Mesodermal cell (in vitro differentiated cells): ENCODE data around the gene ZNF764.
A peak's percentile ranks its signal among the peaks of the same experiment; 100 is the strongest.

Experiments used
- H3K27ac ChIP-seq: 2 replicates; pipeline ENCODE4 v1.7.0; 2013; ENCODE audit warnings: mild to moderate bottlenecking, low read depth, low read length, moderate library complexity; ENCODE audit not compliant: severe bottlenecking
- H3K36me3 ChIP-seq: 2 replicates; pipeline ENCODE4 v1.7.1; 2013; ENCODE audit warnings: mild to moderate bottlenecking, low read length, moderate library complexity; ENCODE audit not compliant: control insufficient read depth, insufficient read depth
- H3K4me1 ChIP-seq: one replicate; pipeline ENCODE4 v1.7.1; 2013; ENCODE audit warnings: mild to moderate bottlenecking, low read length; ENCODE audit not compliant: insufficient read depth, control insufficient read depth, poor library complexity, severe bottlenecking
- H3K4me3 ChIP-seq: 2 replicates; pipeline ENCODE4 v1.7.0; 2013; ENCODE audit warnings: low read length, control low read depth, mild to moderate bottlenecking; ENCODE audit not compliant: insufficient read depth, poor library complexity, severe bottlenecking; ENCODE audit errors: extremely low read depth
- H3K9me3 ChIP-seq: 2 replicates; pipeline ENCODE4 v1.7.1; 2013; ENCODE audit warnings: mild to moderate bottlenecking, low read length, moderate library complexity; ENCODE audit not compliant: control insufficient read depth
- WGBS, 2 experiments: methylation state at CpG; one replicate each; pipeline ENCODE4 v1.1.5; 2013; ENCODE audit warnings: missing lambda C conversion rate in 2 of 2; ENCODE audit not compliant: insufficient coverage in 2 of 2; 5-methylcytosine and 5-hydroxymethylcytosine counted together

Gene ZNF764

GRCh38 chr16:30558789-30559377 is 709 bp upstream of the ZNF764 start:
- Histone ChIP-seq H3K4me1 (peaks cover 6% of the 10 kb centered on the region), H3K9me3 (peaks cover 3% of the 10 kb centered on the region), H3K27ac (peak overlapping the region; percentile 95), H3K4me3 (no peak overlapping the region), H3K36me3 (peaks cover 28% of the 10 kb centered on the region)
- WGBS, 2 experiments: 95 to 96% methylated on average over 14 to 20 of the region's 21 CpGs

- Histone ChIP-seq H3K9me3 (peaks cover 3% of the 10 kb centered on the region), H3K36me3 (peaks cover 39% of the 10 kb centered on the region), H3K4me1 (peaks cover 11% of the 10 kb centered on the region), H3K27ac (peak overlapping the region; percentile 95), H3K4me3 (peak overlapping the region; percentile 68)
- WGBS, 2 experiments: 5% methylated on average over 11 to 16 of the region's 17 CpGs
Observed at GRCh38 chr16:30557707-30557956, 542 bp downstream of the ZNF764 start.

GRCh38 chr16:30556125-30556473 is 2.1 kb downstream of the ZNF764 start:
- H3K4me1 ChIP-seq: peaks cover 11% of the 10 kb centered on the region
- WGBS, 2 experiments: 83 to 95% methylated on average over 5 to 10 of the region's 10 CpGs
- H3K9me3 ChIP-seq: peaks cover 3% of the 10 kb centered on the region
- H3K27ac ChIP-seq: no peak overlapping the region
- no peak overlapping the region for H3K4me3 ChIP-seq
- peaks cover 42% of the 10 kb centered on the region for H3K36me3 ChIP-seq

GRCh38 chr16:30555315-30556124 is 2.7 kb downstream of the ZNF764 start:
- WGBS, 2 experiments: 98% methylated on average over 62 to 65 of the region's 69 CpGs
- Histone ChIP-seq H3K36me3 (peaks cover 42% of the 10 kb centered on the region), H3K4me3 (no peak overlapping the region), H3K4me1 (peaks cover 11% of the 10 kb centered on the region), H3K27ac (no peak overlapping the region), H3K9me3 (peaks cover 3% of the 10 kb centered on the region)

- WGBS, 2 experiments: 95 to 97% methylated on average over 16 of the region's 18 CpGs
- H3K4me1 ChIP-seq: peaks cover 11% of the 10 kb centered on the region
- H3K9me3 ChIP-seq: peaks cover 3% of the 10 kb centered on the region
- peaks cover 42% of the 10 kb centered on the region for H3K36me3 ChIP-seq
- no peak overlapping the region for H3K27ac ChIP-seq
- H3K4me3 ChIP-seq: no peak overlapping the region
Observed at GRCh38 chr16:30554557-30555314, 3.4 kb downstream of the ZNF764 start.

- 92% methylated on average over 2 of the region's 2 CpGs; no CpG with 5 or more reads in 1 of the 2 experiments for WGBS, 2 experiments
- H3K9me3 ChIP-seq: no peaks in the 10 kb centered on the region
- peaks cover 42% of the 10 kb centered on the region for H3K36me3 ChIP-seq
- peaks cover 19% of the 10 kb centered on the region for H3K4me1 ChIP-seq
- no peak overlapping the region for H3K4me3 ChIP-seq
- no peak overlapping the region for H3K27ac ChIP-seq
Observed at GRCh38 chr16:30553393-30553899, 4.7 kb downstream of the ZNF764 start.

- Histone ChIP-seq H3K4me1 (peaks cover 21% of the 10 kb centered on the region), H3K9me3 (no peaks in the 10 kb centered on the region), H3K27ac (no peak overlapping the region), H3K4me3 (no peak overlapping the region), H3K36me3 (peaks cover 42% of the 10 kb centered on the region)
- 90 to 93% methylated on average over 4 of the region's 4 CpGs for WGBS, 2 experiments
Observed at GRCh38 chr16:30552956-30553355, 5.2 kb downstream of the ZNF764 start.

GRCh38 chr16:30551781-30552180 is 6.4 kb downstream of the ZNF764 start:
- no peak overlapping the region for H3K27ac ChIP-seq
- peaks cover 42% of the 10 kb centered on the region for H3K36me3 ChIP-seq
- no peak overlapping the region for H3K4me3 ChIP-seq
- H3K9me3 ChIP-seq: no peaks in the 10 kb centered on the region
- H3K4me1 ChIP-seq: peaks cover 21% of the 10 kb centered on the region
- 88 to 100% methylated on average over 3 of the region's 3 CpGs for WGBS, 2 experiments

- whole genome bisulfite sequencing, 2 experiments: 76 to 88% methylated on average over 6 to 7 of the region's 8 CpGs
- Histone ChIP-seq H3K36me3 (peaks cover 12% of the 10 kb centered on the region), H3K9me3 (no peaks in the 10 kb centered on the region), H3K4me1 (peaks cover 15% of the 10 kb centered on the region), H3K27ac (peak overlapping the region; percentile 74), H3K4me3 (no peak overlapping the region)
Observed at GRCh38 chr16:30548416-30549253, 9.5 kb downstream of the ZNF764 start.

GRCh38 chr16:30546115-30546514 is 12.1 kb downstream of the ZNF764 start:
- Histone ChIP-seq H3K4me3 (no peak overlapping the region), H3K4me1 (peaks cover 33% of the 10 kb centered on the region), H3K36me3 (no peaks in the 10 kb centered on the region), H3K27ac (no peak overlapping the region), H3K9me3 (no peaks in the 10 kb centered on the region)
- WGBS, 2 experiments: 93 to 95% methylated on average over 7 to 8 of the region's 8 CpGs
